BE2C (cell line): Measurements from ENCODE around the gene DICER1.

Experiments used
- DNase-seq: peaks from one replicate; pipeline ENCODE4 v3.0.0-alpha.2; 2020
- H3K27me3 ChIP-seq: fragments of 250-450 bp; sonication (Bioruptor Pico); 2 replicates; pipeline ENCODE4 v1.5.1; 2020; ENCODE audit warnings: mild to moderate bottlenecking
- H3K36me3 ChIP-seq: fragments of 250-450 bp; sonication (Bioruptor Pico); 2 replicates; pipeline ENCODE4 v1.5.1; 2020; ENCODE audit warnings: mild to moderate bottlenecking
- H3K4me1 ChIP-seq: fragments of 250-450 bp; sonication (Bioruptor Pico); 2 replicates; pipeline ENCODE4 v1.5.1; 2020
- H3K4me3 ChIP-seq: 2 replicates; pipeline ENCODE4 v1.5.1; 2011; ENCODE audit warnings: low read depth, low read length
- H3K9me3 ChIP-seq: fragments of 250-450 bp; sonication (Bioruptor Pico); 2 replicates; pipeline ENCODE4 v1.5.1; 2020
- TF ChIP-seq, protein P1 (sequence below): IDR thresholded peaks from 2 replicates; pipeline ENCODE4 v1.5.1; 2012; ENCODE audit warnings: mild to moderate bottlenecking, low read depth, low read length

Gene DICER1

DNA sequence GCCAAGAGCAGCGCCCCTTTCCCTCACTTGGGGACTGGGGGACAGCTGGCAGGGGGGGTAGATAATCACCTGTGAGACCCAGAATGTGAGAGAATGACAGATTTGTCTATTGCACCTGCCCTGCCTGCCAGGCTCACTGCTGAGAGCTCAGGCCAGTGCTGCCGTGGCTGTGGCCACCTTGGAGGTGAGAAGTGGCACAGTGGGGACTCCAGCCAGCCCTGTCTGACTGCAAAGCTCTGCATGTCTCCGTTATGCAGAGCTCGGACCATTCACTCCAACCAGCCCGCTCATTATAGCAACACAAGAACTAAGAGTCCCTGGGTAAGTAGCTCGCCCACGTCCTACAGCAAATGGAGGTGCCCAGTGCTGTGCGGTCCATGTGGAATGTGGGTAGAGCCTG, 88.8 kb downstream of the DICER1 start:
- Histone ChIP-seq H3K36me3 (no peaks in the 10 kb centered on the region), H3K27me3 (peaks cover 20% of the 10 kb centered on the region), H3K4me3 (no peak overlapping the region), H3K4me1 (no peaks in the 10 kb centered on the region), H3K9me3 (no peaks in the 10 kb centered on the region)
- no peak for DNase-seq
- TF ChIP-seq, protein P1, sequence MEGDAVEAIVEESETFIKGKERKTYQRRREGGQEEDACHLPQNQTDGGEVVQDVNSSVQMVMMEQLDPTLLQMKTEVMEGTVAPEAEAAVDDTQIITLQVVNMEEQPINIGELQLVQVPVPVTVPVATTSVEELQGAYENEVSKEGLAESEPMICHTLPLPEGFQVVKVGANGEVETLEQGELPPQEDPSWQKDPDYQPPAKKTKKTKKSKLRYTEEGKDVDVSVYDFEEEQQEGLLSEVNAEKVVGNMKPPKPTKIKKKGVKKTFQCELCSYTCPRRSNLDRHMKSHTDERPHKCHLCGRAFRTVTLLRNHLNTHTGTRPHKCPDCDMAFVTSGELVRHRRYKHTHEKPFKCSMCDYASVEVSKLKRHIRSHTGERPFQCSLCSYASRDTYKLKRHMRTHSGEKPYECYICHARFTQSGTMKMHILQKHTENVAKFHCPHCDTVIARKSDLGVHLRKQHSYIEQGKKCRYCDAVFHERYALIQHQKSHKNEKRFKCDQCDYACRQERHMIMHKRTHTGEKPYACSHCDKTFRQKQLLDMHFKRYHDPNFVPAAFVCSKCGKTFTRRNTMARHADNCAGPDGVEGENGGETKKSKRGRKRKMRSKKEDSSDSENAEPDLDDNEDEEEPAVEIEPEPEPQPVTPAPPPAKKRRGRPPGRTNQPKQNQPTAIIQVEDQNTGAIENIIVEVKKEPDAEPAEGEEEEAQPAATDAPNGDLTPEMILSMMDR, result no peak

DNA sequence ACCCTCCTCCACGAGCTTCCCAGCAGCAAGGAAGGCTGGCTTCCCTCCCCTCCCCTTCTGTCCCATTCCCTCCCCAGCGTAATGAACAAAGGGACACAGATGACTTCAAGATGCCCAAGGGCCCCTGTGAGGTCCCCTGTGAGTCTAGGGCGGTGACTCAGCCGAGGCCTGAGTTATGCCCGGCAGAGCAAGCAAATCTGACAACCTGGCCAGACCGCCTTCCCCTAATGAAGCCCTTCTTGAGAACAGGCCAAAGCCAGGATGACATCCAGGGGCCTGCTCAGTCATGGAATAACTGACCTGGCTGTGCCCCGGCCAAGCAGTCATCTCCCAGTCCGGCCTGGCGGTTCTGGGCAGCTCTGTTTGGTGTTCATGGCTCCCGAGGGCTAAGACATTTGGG, 89.2 kb downstream of the DICER1 start:
- Histone ChIP-seq H3K4me1 (no peaks in the 10 kb centered on the region), H3K27me3 (peaks cover 19% of the 10 kb centered on the region), H3K36me3 (no peaks in the 10 kb centered on the region), H3K4me3 (no peak overlapping the region), H3K9me3 (no peaks in the 10 kb centered on the region)
- DNase-seq, result no peak
- TF ChIP-seq, protein P1, result no peak

DNA sequence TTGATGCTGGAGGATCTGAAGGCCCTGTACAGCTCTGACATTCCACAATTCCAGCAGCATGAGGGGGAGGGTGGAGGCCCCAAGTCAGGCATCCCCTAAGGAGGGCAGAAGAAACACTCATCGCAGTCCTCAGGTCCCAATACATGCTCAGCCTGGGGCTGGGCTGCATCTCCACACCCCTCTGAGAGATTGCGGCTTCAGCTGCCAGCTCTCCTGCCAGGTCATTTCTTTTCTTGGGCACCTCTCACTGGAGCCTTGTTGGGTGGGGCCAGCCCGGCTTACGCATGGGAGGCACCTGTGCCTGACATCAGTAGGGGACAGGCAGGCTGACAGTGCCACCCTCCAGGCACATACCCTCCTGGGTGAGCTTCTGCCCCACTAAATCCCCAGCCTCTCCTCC, 89.8 kb downstream of the DICER1 start:
- Histone ChIP-seq H3K27me3 (peaks cover 14% of the 10 kb centered on the region), H3K4me1 (no peaks in the 10 kb centered on the region), H3K36me3 (no peaks in the 10 kb centered on the region), H3K4me3 (no peak overlapping the region), H3K9me3 (no peaks in the 10 kb centered on the region)
- DNase-seq, result no peak
- TF ChIP-seq, protein P1, result no peak

DNA sequence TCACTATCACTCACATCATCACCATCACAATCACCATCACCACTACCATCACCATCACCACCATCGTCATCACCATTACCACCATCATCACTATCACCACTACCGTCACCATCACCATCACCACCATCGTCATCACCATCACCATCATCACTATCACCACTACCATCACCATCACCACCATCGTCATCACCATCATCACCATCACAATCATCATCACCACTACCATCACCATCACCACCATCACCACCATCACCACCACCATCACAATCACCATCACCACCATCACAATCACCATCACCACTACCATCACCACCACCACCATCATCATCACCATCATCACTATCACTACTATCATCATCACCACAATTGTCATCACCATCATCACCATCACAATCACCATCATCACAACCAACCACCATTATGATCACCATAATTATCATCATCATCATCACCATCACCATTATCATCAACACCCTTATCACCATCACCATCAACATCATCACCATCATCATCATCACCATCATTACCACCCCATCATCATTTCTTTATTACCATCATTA, 90.8 kb downstream of the DICER1 start:
- Histone ChIP-seq H3K4me1 (no peaks in the 10 kb centered on the region), H3K9me3 (no peaks in the 10 kb centered on the region), H3K36me3 (no peaks in the 10 kb centered on the region), H3K27me3 (0 out of 2 replicates have a peak, but pooled peaks cover 5% of the 10 kb centered on the region), H3K4me3 (no peak overlapping the region)
- no peak for DNase-seq
- TF ChIP-seq, protein P1, result no peak

DNA sequence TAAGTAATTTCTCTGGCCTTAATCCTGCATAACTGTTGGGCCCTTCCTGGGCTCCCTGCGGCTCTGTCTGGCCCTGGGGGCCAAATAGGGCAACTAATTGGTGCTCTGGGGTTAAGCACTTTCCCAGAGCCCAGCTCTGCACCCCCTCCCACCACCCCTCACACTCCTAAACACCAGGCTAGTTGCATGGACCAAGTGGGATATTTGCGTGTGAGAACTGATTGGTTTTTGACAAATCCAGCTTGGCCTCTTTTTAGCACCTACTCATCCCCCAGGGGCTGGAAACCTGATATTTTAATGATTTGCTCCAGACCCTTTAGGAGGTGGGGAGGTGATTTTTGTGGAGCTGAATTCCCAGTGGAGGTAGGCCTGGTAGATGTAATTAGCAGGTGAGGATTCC, 91.9 kb downstream of the DICER1 start:
- Histone ChIP-seq H3K4me3 (no peak overlapping the region), H3K36me3 (no peaks in the 10 kb centered on the region), H3K27me3 (no peaks in the 10 kb centered on the region), H3K9me3 (no peaks in the 10 kb centered on the region), H3K4me1 (no peaks in the 10 kb centered on the region)
- TF ChIP-seq, protein P1, result no peak
- no peak for DNase-seq

DNA sequence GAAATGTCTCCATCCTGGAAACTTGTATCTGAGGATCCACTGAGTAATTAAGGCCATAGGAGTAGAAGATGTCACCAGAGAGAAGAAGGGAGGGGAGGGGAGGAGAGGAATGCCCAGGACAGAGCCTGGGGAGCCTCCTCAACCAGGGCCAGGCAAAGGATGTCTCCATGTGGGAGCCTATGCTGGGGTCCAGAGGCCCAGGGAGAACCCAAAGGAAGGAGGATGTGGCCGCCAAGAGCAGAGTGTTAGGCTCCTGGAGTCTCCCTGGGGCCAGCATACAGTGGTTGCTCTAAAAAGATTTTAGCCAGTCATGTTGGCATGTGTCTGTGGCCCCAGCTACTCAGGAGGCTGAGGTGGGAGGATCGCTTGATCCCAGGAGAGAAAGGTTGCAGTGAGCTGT, 92.6 kb downstream of the DICER1 start:
- H3K36me3 ChIP-seq, result no peaks in the 10 kb centered on the region

More for the DNA sequence above, 92.6 kb downstream of the DICER1 start:
- Histone ChIP-seq H3K9me3 (no peaks in the 10 kb centered on the region), H3K27me3 (no peaks in the 10 kb centered on the region), H3K4me1 (no peaks in the 10 kb centered on the region), H3K4me3 (no peak overlapping the region)
- DNase-seq, result no peak
- TF ChIP-seq, protein P1, result no peak
